Epidermal melanocyte (primary cell): ENCODE measurements around the gene ASIC2.
"Not testable (repeated sequence)": the region's sequence is repeated elsewhere in the genome, so short reads cannot be mapped to it uniquely, and the experiment has no call there.

Experiments used
- DNase-seq: peaks from one replicate; pipeline ENCODE4 v3.0.0; 2011; ENCODE audit warnings: low spot score; ENCODE audit not compliant: insufficient read length

The ASIC2 gene

GRCh38 chr17:32987868-32988267 lies 305.2 kb downstream of the ASIC2 start:
- not testable (repeated sequence) for DNase-seq

DNA sequence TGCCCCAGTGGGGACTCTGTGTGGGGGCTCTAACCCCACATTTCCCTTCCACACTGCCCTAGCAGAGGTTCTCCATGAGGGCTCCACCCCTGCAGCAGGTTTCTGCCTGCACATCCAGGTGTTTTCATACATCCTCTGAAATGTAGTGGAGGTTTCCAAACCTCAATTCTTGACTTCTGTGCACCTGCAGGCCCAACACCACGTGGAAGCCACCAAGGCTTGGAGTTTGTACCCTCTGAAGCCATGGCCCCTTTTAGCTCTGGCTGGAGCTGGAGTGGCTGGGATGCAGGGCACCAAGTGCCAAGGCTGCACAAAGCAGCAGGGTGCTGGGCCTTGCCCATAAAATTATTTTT lies 305.7 kb downstream of the ASIC2 start:
- not testable (repeated sequence) for DNase-seq

DNA sequence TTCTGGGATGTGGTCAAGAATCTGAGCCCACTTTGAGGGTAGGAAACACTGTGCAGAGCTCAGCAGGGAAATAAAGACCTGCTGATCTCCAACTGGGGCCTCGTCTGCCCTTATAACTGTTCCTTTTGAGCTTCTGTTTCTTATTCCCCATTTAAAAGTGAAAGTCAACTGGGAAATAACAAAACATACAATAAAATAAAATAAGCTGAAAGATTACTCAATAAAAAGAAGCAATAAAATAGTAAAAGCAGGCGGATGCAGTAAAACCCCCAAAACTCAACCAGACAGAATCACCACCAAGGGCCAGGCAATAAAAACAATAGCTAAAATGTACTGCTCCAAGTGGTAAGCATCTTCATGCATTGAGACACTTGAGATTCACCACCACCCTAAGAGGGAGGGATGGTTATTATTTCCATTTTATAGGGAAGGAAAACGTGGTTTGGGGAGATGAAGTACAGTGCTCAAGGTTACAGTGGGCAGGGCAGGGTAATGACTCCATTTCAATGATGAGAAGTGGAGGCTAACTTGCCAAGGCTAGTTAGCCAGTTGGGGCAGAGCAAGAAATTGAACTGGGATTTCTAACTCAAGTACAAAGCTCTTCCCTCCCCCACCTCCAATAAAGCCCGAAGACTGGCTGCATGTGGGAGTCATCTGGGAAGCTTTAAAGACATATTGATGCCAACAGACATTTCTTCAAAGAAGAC lies 307.9 kb downstream of the ASIC2 start:
- no peak for DNase-seq

- not testable (repeated sequence) for DNase-seq
Measured at GRCh38 chr17:32981611-32982010, 311.5 kb downstream of the ASIC2 start.

GRCh38 chr17:32980230-32980629 lies 312.9 kb downstream of the ASIC2 start:
- DNase-seq: no peak

- DNase-seq: no peak
Measured at GRCh38 chr17:32976605-32977004, 316.5 kb downstream of the ASIC2 start.

DNA sequence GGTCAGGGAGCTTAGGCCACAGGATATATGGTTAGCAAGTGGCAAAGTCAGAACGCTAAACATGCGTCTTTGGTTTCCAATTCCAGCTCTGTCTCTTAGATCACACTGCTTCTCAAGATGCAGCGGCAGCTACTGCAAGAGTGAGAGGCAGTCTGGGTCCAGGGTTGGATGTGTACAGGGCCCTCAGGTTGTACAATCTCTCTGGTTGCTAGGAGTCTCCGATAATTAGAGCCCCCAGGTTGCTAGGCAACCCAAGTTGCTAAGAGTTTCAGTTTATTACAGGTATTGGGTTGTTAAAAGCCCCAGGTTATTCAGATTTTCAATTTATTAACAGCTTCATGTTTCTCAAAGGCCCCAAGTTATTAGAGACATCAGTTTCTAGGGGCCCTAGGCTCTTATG lies 317.0 kb downstream of the ASIC2 start:
- DNase-seq: no peak

DNA sequence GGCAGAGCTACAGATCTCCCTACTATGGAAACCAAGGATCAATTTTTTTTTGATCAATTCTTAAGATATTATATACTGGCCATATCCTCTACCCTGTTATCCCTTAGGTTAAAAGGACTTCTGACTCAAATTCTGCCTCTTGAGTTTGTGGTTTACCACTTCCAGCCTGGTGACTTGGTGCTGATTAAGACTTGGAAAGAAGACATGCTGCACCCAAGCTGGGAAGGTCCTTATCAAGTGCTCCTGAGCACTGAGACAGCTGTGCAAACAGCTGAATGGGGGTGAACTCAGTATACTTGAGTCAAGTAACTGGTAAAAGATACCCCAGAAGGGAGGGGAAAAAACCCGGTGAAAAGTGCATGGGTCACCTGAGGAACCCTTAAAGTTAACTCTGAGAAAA lies 321.9 kb downstream of the ASIC2 start:
- DNase-seq: no peak

DNA sequence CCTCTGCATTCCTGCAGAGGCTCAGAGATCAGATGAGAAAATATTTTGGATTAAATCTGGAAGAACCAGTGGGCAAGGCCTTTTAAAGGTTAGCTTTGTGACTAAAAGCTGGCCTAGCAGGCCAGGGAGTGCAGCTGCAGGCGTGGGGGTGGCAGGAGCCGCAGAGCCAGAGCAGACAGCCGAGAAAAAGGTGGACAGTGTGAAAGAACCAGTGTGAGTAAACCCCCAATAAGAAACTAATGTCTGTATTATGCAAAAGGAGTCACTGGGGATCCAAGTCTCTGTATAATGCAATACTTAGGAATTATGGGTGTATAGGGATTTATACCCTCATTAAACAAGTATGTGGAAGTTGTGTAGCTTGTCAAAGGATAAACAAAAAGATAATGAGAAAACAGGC lies 322.8 kb downstream of the ASIC2 start:
- DNase-seq: no peak

DNA sequence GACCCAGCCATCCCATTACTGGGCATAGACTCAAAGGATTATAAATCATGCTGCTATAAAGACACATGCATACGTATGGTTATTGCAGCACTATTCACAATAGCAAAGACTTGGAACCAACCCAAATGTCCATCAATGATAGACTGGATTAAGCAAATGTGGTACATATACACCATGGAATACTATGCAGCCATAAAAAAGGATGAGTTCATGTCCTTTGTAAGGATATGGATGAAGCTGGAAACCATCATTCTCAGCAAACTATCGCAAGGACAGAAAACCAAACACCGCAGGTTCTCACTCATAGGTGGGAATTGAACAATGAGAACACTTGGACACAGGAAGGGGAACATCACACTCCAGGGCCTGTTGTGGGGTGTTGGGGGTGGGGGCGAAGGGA lies 323.9 kb downstream of the ASIC2 start:
- not testable (repeated sequence) for DNase-seq

- no peak for DNase-seq
Measured at GRCh38 chr17:32964541-32964940, 328.6 kb downstream of the ASIC2 start.
